Measurements from ENCODE around the gene DDA1. TPM values are rescaled to one million over a fixed set of nuclear protein-coding genes. Genes with fewer than 3 reads are reported as not detected.

The DDA1 gene
- total RNA-seq, 8 experiments from 2014 or later, result 39.4 to 85.9 (median 67.4) TPM

GRCh38 chr19:17328517-17329365 is 19.4 kb downstream of the DDA1 start:
- in situ Hi-C loops (cut with MboI; ENCODE audit: low pct_unique_long_range_greater_than_20kb in 2 of 9, low sequenced_read_pairs in 9 of 9, unreplicated experiment in 9 of 9), result no loop called here
- ATAC-seq (replicated peaks in 6 of 8), result no peak
- Histone ChIP-seq H3K4me1 (replicated peaks in 1 of 2) (peaks cover 6 to 15% of the 10 kb centered on the region in 2 donors), H3K27ac (peak overlapping the region in 1 of 2 donors; percentile 7), H3K4me3 (peak overlapping the region in 2 of 5 donors; percentile 13 to 16)
- WGBS, 10 experiments, result 20 to 40% methylated on average over 2 to 8 of the region's 94 CpGs; no CpG with 5 or more reads in 8 of the 10 experiments

DNA sequence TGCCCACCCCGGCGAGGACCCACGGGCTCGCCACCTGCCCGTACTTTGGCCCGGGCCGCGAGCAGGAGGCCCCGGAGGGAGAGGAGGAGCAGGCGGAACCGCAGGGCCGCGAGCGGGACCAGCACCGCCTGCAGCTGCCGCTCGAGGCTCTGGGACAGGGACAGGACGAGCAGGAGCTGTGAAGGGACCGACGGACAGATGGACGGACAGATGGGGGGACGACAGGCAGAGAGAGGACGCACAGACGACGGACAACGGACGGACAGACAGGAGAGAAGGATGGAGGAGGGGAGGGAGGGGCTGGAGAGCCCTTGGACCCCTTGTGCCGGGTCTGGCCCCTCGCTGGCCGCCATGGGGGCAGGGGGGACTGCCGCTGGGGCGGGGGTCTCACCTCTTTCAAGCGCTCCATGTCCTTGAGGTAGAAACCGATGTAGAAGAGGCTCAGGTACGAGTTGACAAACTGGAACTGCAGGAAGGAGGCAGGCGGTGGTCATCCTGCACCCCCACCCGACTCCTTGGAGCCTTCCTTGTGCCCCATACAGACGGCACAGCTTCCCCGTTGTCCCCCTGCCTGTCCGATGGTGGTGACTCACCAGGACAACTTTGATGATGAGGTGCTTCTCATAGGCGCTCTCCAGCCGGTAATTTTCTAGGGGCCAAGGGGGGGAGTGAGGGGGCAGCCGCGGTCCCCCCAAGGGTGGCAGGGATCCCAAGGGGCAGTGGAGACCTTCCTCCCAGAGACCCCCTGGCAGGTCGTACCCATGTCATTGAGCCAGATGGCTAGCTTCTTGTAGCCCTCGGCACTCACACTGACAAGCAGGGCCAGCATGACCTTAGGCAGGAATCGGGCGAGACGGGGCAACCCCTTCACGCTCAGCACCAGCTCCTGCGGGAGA is 20.3 kb downstream of the DDA1 start:
- in situ Hi-C loops (cut with MboI; ENCODE audit: low pct_unique_long_range_greater_than_20kb in 2 of 9, low sequenced_read_pairs in 9 of 9, unreplicated experiment in 9 of 9), result no loop called here
- H3K27ac ChIP-seq, result no peak overlapping the region
- H3K4me1 ChIP-seq (replicated peaks in 1 of 2), result peaks cover 7 to 18% of the 10 kb centered on the region in 2 donors
- 64 to 100% (median 84%) methylated on average over 4 to 10 of the region's 51 CpGs; no CpG with 5 or more reads in 5 of the 10 experiments for WGBS, 10 experiments
- H3K4me3 ChIP-seq, result no peak overlapping the region
- no peak for ATAC-seq (replicated peaks in 6 of 8)

- ATAC-seq (replicated peaks in 6 of 8), result no peak
- in situ Hi-C loops (cut with MboI; ENCODE audit: low pct_unique_long_range_greater_than_20kb in 2 of 9, low sequenced_read_pairs in 9 of 9, unreplicated experiment in 9 of 9), result no loop called here
- Histone ChIP-seq H3K4me3 (no peak overlapping the region), H3K4me1 (replicated peaks in 1 of 2) (peaks cover 7 to 18% of the 10 kb centered on the region in 2 donors), H3K27ac (no peak overlapping the region)
- WGBS, 10 experiments, result 60 to 100% (median 89%) methylated on average over 1 to 8 of the region's 24 CpGs; no CpG with 5 or more reads in 6 of the 10 experiments
These were observed 21.1 kb downstream of the DDA1 start for GRCh38 chr19:17330262-17331044.

- in situ Hi-C loops (cut with MboI; ENCODE audit: low pct_unique_long_range_greater_than_20kb in 2 of 9, low sequenced_read_pairs in 9 of 9, unreplicated experiment in 9 of 9), result no loop called here
- no peak overlapping the region for H3K27ac ChIP-seq
- WGBS, 10 experiments, result 71 to 100% (median 100%) methylated on average over 1 to 4 of the region's 13 CpGs; no CpG with 5 or more reads in 5 of the 10 experiments
- peaks cover 7 to 18% of the 10 kb centered on the region in 2 donors for H3K4me1 ChIP-seq (replicated peaks in 1 of 2)
- no peak for ATAC-seq (replicated peaks in 6 of 8)
- no peak overlapping the region for H3K4me3 ChIP-seq
These were observed 21.7 kb downstream of the DDA1 start for GRCh38 chr19:17331045-17331558.

- ATAC-seq (replicated peaks in 6 of 8), result no peak
- WGBS, 10 experiments, result 60 to 100% (median 86%) methylated on average over 1 to 5 of the region's 8 CpGs; no CpG with 5 or more reads in 5 of the 10 experiments
- H3K4me3 ChIP-seq, result no peak overlapping the region
- in situ Hi-C loops (cut with MboI; ENCODE audit: low pct_unique_long_range_greater_than_20kb in 2 of 9, low sequenced_read_pairs in 9 of 9, unreplicated experiment in 9 of 9), result no loop called here
- peaks cover 7 to 18% of the 10 kb centered on the region in 2 donors for H3K4me1 ChIP-seq (replicated peaks in 1 of 2)
- no peak overlapping the region for H3K27ac ChIP-seq
These were observed 23.0 kb downstream of the DDA1 start for GRCh38 chr19:17332360-17332676.

- peak in 4 of 8 experiments; percentile 20 to 36 (median 33) for ATAC-seq (replicated peaks in 6 of 8)
- Histone ChIP-seq H3K27ac (no peak overlapping the region), H3K4me3 (peak overlapping the region in 2 of 5 donors; percentile 5 to 8), H3K4me1 (replicated peaks in 1 of 2) (peaks cover 7 to 16% of the 10 kb centered on the region in 2 donors)
- in situ Hi-C loops (cut with MboI; ENCODE audit: low pct_unique_long_range_greater_than_20kb in 2 of 9, low sequenced_read_pairs in 9 of 9, unreplicated experiment in 9 of 9), result no loop called here
- 70 to 100% (median 98%) methylated on average over 1 to 21 of the region's 45 CpGs; no CpG with 5 or more reads in 4 of the 10 experiments for WGBS, 10 experiments
These were observed 23.6 kb downstream of the DDA1 start for GRCh38 chr19:17332677-17333581.

- Histone ChIP-seq H3K4me3 (peak overlapping the region; percentile 79 to 93 (median 89)), H3K27ac (peak overlapping the region; percentile 81 to 85), H3K4me1 (replicated peaks in 1 of 2) (peaks cover 10 to 15% of the 10 kb centered on the region in 2 donors)
- ATAC-seq (replicated peaks in 6 of 8), result no peak
- in situ Hi-C loops (cut with MboI; ENCODE audit: low pct_unique_long_range_greater_than_20kb in 2 of 9, low sequenced_read_pairs in 9 of 9, unreplicated experiment in 9 of 9), result no loop called here
- 0 to 53% (median 25%) methylated on average over 2 to 13 of the region's 52 CpGs; no CpG with 5 or more reads in 1 of the 10 experiments for WGBS, 10 experiments
These were observed 24.4 kb downstream of the DDA1 start for GRCh38 chr19:17333611-17334413.

- in situ Hi-C loops (cut with MboI; ENCODE audit: low pct_unique_long_range_greater_than_20kb in 2 of 9, low sequenced_read_pairs in 9 of 9, unreplicated experiment in 9 of 9), result no loop called here
- Histone ChIP-seq H3K4me3 (peak within 1 kb of the TSS; percentile 79 to 93 (median 89)), H3K4me1 (replicated peaks in 1 of 2) (peaks cover 7 to 10% of the 10 kb centered on the region in 2 donors), H3K27ac (peak within 1 kb of the TSS; percentile 81 to 85)
- peak; percentile 68 to 74 (median 68) for ATAC-seq (replicated peaks in 6 of 8)
- WGBS, 10 experiments, result 0 to 53% (median 33%) methylated on average over 1 to 8 of the region's 86 CpGs; no CpG with 5 or more reads in 2 of the 10 experiments
These were observed 25.3 kb downstream of the DDA1 start, which contains the start of gene ANO8 for GRCh38 chr19:17334414-17335409. Gene ANO8, minus strand, starts transcription at chr19:17334855. Its CDS starts 185 bp downstream, at chr19:17334670.

DNA sequence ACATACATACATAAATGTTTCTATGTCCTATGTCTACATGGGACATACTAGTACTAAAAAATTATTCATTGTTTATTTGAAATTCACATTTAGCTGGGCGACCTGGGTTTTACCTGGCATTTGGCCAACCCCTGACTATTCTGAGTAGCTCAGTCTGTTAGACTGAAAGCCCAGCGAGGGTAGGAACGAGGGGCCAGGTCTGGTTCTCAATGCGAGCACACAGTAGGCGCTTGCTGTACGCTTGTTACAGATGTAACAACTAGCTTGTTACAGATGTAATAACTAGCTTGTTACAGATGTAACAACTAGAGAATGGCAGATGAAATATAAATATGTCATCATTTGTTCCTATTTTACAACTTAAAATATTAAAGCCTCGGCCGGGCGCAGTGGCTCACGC is 26.2 kb downstream of the DDA1 start:
- 13 to 100% (median 84%) methylated on average over 1 to 10 of the region's 10 CpGs; no CpG with 5 or more reads in 2 of the 10 experiments for WGBS, 10 experiments
- in situ Hi-C loops (cut with MboI; ENCODE audit: low pct_unique_long_range_greater_than_20kb in 2 of 9, low sequenced_read_pairs in 9 of 9, unreplicated experiment in 9 of 9), result no loop called here
- ATAC-seq (replicated peaks in 6 of 8), result no peak
- no peak overlapping the region for H3K27ac ChIP-seq
- no peak overlapping the region for H3K4me3 ChIP-seq
- peaks cover 7 to 12% of the 10 kb centered on the region in 2 donors for H3K4me1 ChIP-seq (replicated peaks in 1 of 2)
